ENCODE data around the gene TENT4B. TPM values are rescaled to one million over a fixed set of nuclear protein-coding genes. Genes with fewer than 3 reads are reported as not detected.
"Not testable (repeated sequence)": the region's sequence is repeated elsewhere in the genome, so short reads cannot be mapped to it uniquely, and the experiment has no call there.

Gene TENT4B
- total RNA-seq, 2 donors from 2014 or later = 5.5 to 7.1 TPM

DNA sequence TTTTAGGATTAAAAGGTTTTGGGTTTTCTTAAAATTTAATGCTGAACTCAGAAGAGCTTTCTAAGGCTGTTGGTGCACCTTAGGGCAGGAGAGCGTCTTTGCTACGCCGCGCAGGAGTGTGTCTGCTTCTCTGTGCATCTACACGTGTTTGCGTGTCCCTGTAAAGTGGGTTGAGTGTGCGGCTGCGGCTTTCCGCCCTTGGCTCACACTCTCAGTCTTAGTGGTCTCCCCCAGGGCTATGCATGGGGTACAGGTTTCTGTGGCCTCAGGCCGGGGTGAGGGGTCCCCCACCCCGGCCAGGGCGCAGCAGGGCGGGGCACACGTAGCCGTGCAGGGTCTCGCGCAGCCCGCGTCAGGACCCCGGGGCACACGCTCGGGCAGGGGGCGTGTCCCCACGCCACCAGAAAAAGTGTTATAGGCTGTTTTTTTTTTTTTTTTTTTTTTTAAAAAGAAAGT is 727 bp upstream of the TENT4B start:
- DNase-seq = peak; percentile 31

DNA sequence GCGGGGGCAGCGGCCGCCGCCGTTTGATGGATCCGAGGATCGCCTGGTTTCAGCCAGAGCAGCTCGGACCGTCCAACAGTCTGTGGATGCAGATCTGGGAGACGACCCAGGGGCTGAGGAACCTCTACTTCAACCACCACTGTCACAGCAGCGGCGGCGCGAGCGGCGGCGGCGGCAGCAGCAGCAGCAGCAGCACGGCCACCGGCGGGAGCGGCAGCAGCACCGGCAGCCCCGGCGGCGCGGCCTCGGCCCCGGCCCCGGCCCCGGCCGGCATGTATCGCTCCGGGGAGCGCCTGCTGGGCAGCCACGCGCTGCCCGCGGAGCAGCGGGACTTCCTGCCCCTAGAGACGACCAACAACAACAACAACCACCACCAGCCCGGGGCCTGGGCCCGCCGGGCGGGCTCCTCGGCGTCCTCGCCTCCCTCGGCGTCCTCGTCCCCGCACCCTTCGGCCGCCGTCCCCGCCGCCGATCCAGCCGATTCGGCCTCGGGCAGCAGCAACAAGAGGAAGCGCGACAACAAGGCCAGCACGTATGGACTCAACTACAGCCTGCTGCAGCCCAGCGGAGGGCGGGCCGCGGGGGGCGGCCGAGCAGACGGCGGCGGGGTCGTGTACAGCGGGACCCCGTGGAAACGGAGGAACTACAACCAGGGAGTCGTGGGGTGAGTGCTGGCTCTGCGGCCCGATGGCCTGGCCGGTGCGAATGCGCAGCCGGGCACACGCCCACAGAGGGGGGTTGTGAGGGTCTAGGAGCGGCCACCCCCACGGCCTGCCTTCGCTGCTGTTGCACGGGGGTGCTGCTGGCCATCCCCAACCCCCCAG is 702 bp downstream of the TENT4B start:
- intact Hi-C loops (cut with DNase I) = loop anchor here in 1 of 2 donors (10.0 kb wide), 1 partner anchor 89 kb away; the partner anchor contains the start of gene HEATR3
- ATAC-seq = peak in 1 of 2 donors; percentile 1
- peak; percentile 46 for DNase-seq

More for the DNA sequence above, 727 bp upstream of the TENT4B start:
- peak; percentile 17 to 57 for ATAC-seq
- intact Hi-C loops (cut with DNase I) = loop anchor here in 1 of 2 donors (10.0 kb wide), 1 partner anchor 88 kb away; the partner anchor contains the start of gene HEATR3

DNA sequence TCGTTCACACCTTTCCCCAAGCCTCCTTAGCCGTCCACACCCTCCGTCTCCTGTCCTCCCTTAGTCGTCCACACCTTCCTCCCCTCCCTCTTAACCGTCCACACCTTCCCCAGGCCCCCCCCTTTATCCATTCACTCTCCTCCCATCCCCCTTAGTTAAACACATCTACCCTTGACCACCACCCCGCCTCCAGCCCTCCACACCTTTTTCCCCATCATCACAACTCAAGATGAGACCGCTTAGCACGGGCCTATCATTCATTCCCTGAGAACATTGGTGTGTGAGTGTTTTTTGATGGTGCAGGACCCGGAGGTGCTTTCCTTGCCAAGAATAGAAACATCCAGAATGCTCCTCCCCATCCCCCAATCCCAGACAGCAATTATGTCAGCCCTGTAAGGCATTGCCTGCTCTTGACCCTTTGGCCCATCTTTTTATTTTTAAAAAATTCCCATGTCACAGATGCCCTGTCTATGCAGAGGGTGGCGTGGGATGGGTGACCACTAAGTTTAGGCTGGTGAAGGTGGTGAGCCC is 1.4 kb downstream of the TENT4B start:
- ATAC-seq (no peak), DNase-seq (no peak)
- intact Hi-C loops (cut with DNase I) = loop anchor here in 1 of 2 donors (10.0 kb wide), 1 partner anchor 90 kb away; the partner anchor contains the start of gene HEATR3

DNA sequence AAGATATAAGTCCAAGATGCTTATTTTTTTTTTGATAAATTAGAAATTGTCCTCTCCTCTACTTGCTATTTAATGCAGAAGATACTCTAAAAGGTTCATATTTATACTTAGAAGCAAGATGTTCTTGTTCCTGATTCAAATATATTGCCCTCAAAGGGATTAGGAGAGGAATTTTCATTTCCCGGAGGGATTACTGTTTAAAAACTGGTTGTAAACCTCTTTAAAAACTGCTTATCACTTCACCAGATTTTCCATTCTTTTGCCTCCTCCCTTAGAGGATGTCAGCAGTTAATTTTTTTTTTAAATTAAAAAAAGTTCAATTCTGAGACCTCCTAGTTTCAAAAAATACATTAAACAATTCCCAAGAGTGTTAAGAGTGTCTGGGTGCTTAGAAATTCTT is 2.8 kb downstream of the TENT4B start:
- intact Hi-C loops (cut with DNase I) = loop anchor here in 1 of 2 donors (1.0 to 10.0 kb wide), 2 partner anchors 54 to 91 kb away; partner anchors contain the start of gene HEATR3
- DNase-seq = no peak
- no peak for ATAC-seq

DNA sequence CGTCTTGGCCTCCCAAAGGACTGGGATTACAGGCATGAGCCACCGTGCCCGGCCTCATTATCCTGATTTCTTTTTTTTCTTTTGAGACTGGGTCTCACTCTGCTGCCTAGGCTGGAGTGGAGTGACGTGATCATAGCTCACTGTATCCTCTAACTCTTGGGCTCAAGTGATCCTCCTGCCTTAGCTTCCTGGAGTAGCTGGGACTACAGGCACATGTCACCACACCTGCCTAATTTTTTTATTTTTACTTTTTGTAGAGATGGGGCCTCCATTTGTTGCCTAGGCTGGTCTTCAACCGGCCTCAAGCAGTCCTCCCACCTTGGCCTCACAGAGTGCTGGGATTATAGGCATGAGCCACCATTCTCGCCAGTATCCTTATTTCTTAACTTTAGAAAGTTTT is 3.5 kb downstream of the TENT4B start:
- no peak for ATAC-seq
- intact Hi-C loops (cut with DNase I) = loop anchor here in 1 of 2 donors (10.0 kb wide), 1 partner anchor 92 kb away; the partner anchor contains the start of gene HEATR3
- DNase-seq = no peak

DNA sequence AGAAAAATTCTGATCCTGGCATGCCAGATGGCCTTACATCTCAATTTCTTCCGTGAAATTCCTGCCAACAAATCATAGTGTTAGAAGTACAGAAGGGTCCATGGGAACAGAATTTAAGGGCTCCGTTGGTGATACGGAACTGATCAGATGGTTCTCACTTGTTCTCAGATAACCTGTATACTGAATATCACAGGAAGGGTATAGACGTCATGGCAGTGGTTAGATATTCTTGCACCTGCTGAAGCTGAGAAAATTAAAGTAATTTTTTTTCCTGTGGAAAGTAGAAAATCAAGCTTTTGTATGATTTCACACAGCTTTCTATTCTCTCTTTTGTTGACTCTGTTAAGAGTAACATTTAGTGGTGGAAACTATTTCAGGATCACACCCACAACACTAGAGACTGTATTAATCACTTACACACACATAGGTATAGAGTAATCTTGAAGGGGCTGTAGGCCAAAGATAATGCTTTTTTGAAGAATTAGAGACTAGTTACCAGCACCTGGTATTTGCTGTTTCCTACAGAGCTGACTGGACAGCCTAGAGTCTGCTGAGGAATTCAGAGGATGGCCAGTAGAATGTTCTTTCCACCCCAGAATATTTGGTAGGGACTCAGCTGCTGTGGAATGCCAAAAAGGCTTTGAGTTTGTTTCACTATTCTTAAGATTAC is 7.5 kb downstream of the TENT4B start:
- ATAC-seq (peak in 1 of 2 donors; percentile 63), DNase-seq (no peak)
- intact Hi-C loops (cut with DNase I) = loop anchor here in 1 of 2 donors (5.0 kb wide), 1 partner anchor 37 kb away; no protein-coding TSS in a partner anchor

DNA sequence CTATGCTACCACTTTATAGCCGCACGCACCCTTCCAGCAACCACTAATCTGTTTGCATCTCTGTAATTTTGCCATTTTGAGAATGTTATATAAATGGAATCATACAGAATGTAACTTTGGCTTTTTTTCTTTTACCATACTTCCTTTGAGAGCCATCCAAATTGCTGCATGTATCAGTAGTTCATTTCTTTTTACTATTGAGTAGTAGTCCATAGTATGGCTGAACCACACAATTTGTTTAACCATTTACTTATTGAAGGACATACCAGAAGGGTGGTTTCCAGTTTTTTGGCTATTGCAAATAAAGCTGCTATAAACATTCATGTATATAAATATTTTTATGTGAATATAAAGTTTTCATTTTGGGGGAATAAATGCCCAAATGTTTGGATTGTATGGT is 8.8 kb downstream of the TENT4B start:
- DNase-seq (no peak), ATAC-seq (no peak)
- intact Hi-C loops (cut with DNase I) = loop anchor here in 1 of 2 donors (5.0 kb wide), 1 partner anchor 35 kb away; no protein-coding TSS in a partner anchor

DNA sequence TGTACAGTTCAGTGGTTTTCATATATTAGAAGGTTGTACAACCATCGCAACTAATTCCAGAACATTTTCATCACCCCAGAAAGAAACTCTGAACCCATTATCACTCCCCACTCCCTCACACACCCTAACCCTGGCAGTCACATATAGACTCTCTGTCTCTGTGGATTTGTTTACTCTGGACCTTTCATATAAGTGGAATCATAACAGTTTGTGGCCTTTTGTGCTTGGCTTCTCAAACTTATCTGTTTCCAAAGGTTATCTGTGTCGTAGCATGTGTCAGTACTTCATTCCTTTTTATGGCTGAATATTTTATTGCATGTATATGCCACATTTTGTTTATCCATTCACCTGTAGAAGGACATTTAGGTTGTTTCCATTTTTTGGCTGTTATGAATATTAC is 12.4 kb downstream of the TENT4B start:
- DNase-seq (no peak), ATAC-seq (no peak)
- intact Hi-C loops (cut with DNase I) = no loop called here

DNA sequence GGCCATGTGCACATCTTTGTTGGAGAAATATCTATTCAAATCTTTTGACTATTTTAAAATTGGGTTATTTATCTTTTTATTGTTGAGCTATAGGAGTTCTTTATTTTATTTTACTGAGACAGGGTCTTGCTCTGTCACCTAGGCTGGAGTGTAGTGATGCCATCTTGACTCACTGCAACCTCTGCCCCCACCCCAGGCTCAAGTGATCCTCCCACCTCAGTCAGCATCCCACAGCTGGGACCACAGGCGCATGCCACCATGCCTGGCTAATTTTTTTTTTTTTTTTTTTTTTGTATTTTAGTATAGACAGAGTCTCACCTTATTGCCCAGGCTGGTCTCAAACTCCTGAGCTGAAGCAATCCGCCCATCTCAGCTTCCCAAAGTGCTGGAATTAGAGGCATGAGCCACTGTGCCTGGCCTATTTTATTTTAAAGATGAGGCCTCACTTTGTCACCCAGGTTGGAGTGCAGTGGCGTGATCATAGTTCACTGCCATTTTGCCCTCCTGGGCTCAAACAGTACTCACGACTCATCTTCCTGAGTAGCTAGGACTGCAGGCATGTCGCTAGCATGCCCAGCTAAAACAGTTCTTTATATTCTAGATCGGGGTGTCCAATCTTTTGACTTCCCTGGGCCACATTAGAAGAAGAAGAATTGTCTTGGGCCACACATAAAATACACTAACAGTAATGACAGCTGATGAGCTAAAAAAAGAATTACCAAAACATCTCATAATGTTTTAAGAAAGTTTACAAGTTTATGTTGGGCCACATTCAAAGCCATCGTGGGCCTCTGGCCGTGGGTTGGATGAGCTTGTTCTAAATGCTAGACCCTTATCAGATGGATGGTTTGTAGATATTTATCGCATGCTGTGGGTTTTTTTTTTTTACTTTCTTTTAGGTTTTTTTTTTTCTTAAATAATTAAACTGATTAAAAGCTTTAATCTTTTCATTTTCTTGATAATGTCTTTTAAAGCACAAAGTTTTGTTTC is 13.7 kb downstream of the TENT4B start:
- DNase-seq (no peak), ATAC-seq (peak in 1 of 2 donors; percentile 32)
- intact Hi-C loops (cut with DNase I) = no loop called here

DNA sequence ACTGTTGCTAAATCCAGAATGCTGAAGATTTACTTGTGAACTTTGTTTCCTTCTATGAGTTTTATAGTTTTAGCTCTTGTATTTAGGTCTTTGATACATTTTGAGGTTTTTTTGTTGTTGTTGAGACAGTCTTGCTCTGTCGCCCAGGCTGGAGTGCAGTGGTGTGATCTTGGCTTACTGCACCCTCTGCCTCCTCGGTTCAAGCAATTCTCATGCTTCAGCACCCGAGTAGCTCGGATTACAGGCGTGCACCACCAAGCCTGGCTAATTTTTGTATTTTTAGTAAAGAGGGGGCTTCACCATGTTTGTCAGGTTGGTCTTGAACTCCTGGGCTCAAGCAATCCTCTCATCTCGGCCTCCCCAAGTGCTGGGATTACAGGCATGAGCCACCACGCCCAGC is 14.4 kb downstream of the TENT4B start:
- intact Hi-C loops (cut with DNase I) = no loop called here
- no peak for ATAC-seq

DNA sequence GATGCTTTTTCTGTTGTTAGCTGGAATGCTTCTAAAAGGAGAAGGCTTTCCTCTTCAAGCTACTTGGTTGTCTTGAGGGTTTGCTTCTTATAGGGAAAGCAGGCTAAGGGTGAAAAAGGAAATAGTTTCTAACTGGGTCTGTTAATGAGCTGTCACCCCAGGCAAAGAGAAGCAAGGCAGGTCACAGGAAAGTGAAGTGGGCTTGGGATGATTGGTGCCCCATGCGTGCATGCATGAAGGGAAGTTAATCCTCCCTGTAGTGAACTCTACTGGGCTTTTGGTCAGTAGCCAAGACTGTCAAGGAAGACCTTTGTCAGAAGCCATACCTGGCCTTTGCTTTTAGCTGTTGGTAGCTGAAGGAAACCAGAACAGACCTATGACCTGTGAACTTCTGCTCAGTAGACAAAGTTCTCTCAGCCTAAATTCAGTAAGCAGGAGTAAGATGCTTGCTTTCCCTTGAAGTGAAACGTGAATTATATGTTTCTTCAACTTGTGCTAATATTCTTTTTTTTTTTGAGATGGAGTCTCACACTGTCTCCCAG is 16.5 kb downstream of the TENT4B start:
- no peak for DNase-seq
- intact Hi-C loops (cut with DNase I) = no loop called here
- ATAC-seq = no peak

More for the DNA sequence above, 14.4 kb downstream of the TENT4B start:
- DNase-seq = no peak

DNA sequence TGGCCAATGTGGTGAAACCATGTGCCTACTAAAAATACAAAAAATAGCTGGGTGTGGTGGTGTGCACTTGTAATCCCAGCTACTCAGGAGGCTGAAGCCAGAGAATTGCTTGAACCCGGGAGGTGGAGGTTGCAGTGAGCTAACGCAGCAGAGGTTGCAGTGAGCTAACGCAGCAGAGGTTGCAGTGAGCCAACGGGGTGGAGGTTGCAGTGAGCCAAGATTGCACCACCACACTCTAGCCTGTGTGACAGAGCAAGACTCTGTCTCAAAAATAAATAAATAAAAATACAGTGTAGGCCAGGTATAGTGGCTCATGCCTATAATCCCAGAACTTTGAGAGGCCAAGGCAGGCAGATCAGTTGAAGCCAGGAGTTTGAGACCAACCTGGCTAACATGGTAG is 18.7 kb downstream of the TENT4B start:
- intact Hi-C loops (cut with DNase I); DNase-seq; ATAC-seq: not testable (repeated sequence)

DNA sequence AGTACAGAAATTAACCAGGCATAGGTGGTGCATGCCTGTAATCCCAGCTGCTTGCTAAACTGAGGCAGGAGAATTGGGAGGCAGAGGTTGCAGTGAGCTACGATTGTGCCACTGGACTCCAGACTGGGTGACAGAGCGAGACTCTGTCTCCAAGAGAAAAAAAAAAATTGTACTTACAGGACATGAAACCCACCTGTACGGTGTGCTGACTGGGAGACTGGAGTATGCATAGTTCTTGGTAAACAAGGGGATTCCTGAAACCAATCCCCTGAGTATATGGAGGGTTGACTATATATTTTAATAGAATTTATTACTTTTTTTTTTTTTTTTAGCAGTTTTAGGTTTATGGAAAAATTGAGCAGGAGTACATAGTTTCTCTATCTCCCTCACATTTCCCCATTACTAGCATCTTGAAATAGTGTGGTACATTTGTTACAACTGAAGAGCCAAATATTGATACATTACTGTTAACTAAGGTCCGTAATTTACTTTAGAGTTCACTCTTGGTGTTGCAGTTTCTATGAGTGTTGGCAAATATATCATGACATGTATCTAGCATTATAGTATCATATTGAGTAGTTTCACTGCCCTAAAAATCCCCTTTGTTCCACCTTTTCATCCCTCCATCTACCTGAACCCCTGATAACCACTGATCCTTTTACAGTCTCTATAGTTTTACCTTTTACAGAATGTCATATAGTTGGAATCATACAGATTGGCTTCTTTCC is 19.3 kb downstream of the TENT4B start:
- intact Hi-C loops (cut with DNase I) = no loop called here
- ATAC-seq (no peak), DNase-seq (no peak)

DNA sequence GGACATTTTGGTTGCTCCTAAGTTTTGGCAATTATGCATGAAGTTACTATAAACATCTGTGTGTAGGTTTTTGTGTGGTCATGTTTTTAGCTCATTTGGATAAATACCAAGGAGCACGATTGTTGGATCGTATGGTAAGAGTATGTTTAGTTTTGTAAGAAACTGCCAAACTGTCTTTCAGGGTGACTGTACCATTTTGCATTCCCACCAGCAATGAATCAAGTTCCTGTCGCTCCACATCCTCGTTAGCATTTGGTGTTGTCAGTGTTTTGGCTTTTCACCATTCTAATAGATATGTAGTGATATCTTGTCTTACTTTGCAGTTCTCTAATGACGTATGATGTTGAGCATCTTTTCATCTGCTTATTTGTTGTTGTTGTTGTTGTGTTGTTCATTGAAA is 20.2 kb downstream of the TENT4B start:
- DNase-seq = no peak
- intact Hi-C loops (cut with DNase I) = no loop called here
- ATAC-seq = no peak

DNA sequence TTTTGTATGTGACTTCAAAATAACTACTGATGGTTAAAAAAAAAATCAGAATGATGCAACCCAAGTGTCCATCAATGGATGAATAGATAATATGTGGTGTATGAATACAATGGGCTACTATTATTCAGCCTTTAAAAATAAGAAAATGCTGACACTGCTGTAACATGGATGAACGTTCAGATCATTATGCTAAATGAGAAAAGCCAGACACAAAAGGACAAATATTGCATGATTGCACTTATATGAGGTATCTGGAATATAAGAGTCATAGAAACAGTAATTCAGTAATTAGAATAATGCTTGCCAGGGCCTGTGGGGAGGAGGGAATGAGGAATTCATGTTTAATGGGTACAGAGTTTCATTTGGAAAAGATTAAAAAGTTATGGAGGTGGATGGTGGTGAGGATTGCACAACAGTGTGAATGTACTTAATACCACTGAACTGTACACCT is 25.4 kb downstream of the TENT4B start:
- intact Hi-C loops (cut with DNase I) = no loop called here
- ATAC-seq = no peak
- no peak for DNase-seq

DNA sequence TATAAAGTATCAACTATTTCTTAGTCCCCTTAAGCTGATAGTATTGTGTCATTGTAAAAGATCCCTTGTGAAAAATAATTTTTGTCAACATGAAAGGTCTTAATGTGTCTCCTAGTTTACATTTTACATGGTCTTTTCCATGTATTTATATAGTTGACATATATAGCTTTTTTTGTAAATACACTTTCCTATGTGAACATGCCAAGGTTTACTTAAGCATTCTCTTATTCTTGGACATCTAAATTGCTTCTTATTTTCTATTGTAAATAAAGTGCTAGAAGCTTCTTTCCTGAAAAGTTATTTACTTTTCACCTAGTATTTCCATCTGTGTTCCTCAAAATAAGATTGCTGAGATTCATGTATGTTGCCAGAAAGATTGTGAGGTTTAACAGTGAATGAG is 29.3 kb downstream of the TENT4B start:
- intact Hi-C loops (cut with DNase I) = no loop called here

DNA sequence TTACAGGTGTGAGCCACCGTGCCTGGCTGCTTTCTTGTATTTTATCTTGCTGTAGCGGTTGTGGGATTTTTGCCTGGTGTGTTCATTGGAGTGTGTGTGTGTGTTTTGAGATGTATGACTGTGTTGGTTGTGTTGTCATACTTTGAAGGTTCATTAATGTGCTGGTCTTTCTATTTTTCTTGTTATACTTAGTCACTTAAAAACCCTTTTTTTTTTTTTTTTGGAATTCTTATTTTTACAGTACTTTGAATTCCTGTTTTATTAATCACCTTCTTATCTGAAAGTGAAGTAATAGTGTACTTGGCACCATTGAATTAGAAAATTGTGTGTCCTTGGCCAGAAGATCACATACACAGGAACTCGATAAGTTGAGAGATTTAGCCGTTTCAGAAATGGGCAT is 30.2 kb downstream of the TENT4B start:
- intact Hi-C loops (cut with DNase I) = no loop called here
- ATAC-seq (peak; percentile 27 to 80), DNase-seq (no peak)

More for the DNA sequence above, 29.3 kb downstream of the TENT4B start:
- no peak for ATAC-seq
- no peak for DNase-seq

Measured in left cardiac atrium (tissue), 4 donors.